MCF 10A (cell line): Measurements from ENCODE around the gene CCHCR1. TPM values are rescaled to one million over a fixed set of nuclear protein-coding genes. Genes with fewer than 3 reads are reported as not detected.

Experiments
- BruUV-seq: library from RNA; stranded (reverse); fragments of 400-500 nt; replicated peaks from 2 replicates; lab custom pipeline; 2021; lab: Mats Ljungman, UMichigan
- CTCF ChIA-PET: fragments of 300-600 bp; sonication (Branson Sonifier 250); formaldehyde crosslinking; extraction: SDS; loops from one replicate; lab custom pipeline; 2021; ENCODE audit warnings: antibody characterized with exemption, inconsistent platforms; lab: Yijun Ruan, JAX
- POLR2A ChIA-PET: fragments of 300-600, 350-650 bp; sonication (Branson Sonifier 250); formaldehyde crosslinking; extraction: SDS; loops from one replicate; lab custom pipeline; 2020; ENCODE audit warnings: antibody characterized with exemption, inconsistent platforms; lab: Yijun Ruan, JAX
- DNase-seq: peaks from one replicate; pipeline ENCODE4 v3.0.0-alpha.2; 2018; ENCODE audit not compliant: unreplicated experiment
- H3K27ac Mint-ChIP-seq: one replicate; pipeline ENCODE4 v1.8.0; 2022; ENCODE audit warnings: mild to moderate bottlenecking, low read depth, mixed read lengths; ENCODE audit not compliant: unreplicated experiment
- H3K27me3 Mint-ChIP-seq: one replicate; pipeline ENCODE4 v1.8.0; 2022; ENCODE audit warnings: mixed read lengths; ENCODE audit not compliant: insufficient read depth, unreplicated experiment
- H3K36me3 Mint-ChIP-seq: one replicate; pipeline ENCODE4 v1.8.0; 2022; ENCODE audit warnings: mild to moderate bottlenecking, moderate library complexity, mixed read lengths; ENCODE audit not compliant: insufficient read depth, unreplicated experiment
- H3K4me1 Mint-ChIP-seq: one replicate; pipeline ENCODE4 v1.8.0; 2022; ENCODE audit warnings: mixed read lengths; ENCODE audit not compliant: insufficient read depth, unreplicated experiment
- H3K4me3 Mint-ChIP-seq: one replicate; pipeline ENCODE4 v1.8.0; 2022; ENCODE audit warnings: mild to moderate bottlenecking, moderate library complexity, mixed read lengths; ENCODE audit not compliant: unreplicated experiment
- H3K9me3 Mint-ChIP-seq: one replicate; pipeline ENCODE4 v1.8.0; 2022; ENCODE audit warnings: mixed read lengths; ENCODE audit not compliant: unreplicated experiment
- CTCF ChIP-seq: fragments of 200-600 bp; IDR thresholded peaks from one replicate; pipeline ENCODE4 v1.8.0; 2022; ENCODE audit warnings: antibody characterized with exemption, mild to moderate bottlenecking; ENCODE audit not compliant: unreplicated experiment
- intact Hi-C: fragments of 100-400 bp; cut with micrococcal nuclease; formaldehyde crosslinking; loops from 2 replicates; pipeline ENCODE4 v1.14.1; 2022
- total RNA-seq: library from RNA; stranded (reverse); gene quantifications from 2 replicates; pipeline ENCODE4 v1.2.3, GENCODE V29; 2022

CCHCR1 gene
- total RNA-seq, 1 experiment from 2014 or later = 18.4 TPM

GRCh38 chr6:31158863-31159855 is 1.6 kb upstream of the CCHCR1 start:
- peak; percentile 6 for DNase-seq
- POLR2A ChIA-PET = interaction anchor here (0.6 to 2.0 kb wide), 14 partner anchors 9 to 213 kb away, joined by 3 to 6 read pairs (median 3); no protein-coding TSS in a partner anchor
- intact Hi-C loops = no loop called here
- Mint-ChIP-seq H3K4me1 (peaks cover 22% of the 10 kb centered on the region), H3K4me3 (peak overlapping the region; percentile 88), H3K36me3 (peaks cover 25% of the 10 kb centered on the region), H3K27me3 (no peaks in the 10 kb centered on the region), H3K27ac (peak overlapping the region; percentile 92), H3K9me3 (no peaks in the 10 kb centered on the region)
- BruUV-seq = TSS peak; percentile 35
- CTCF ChIA-PET = interaction anchor here (0.6 to 1.5 kb wide), 6 partner anchors 30 to 644 kb away, joined by 3 to 4 read pairs (median 3); no protein-coding TSS in a partner anchor
- TF ChIP-seq CTCF = no peak

- Mint-ChIP-seq H3K36me3 (peaks cover 25% of the 10 kb centered on the region), H3K4me3 (peak within 1 kb of the TSS; percentile 88), H3K9me3 (no peaks in the 10 kb centered on the region), H3K27ac (peak within 1 kb of the TSS; percentile 92), H3K4me1 (peaks cover 22% of the 10 kb centered on the region), H3K27me3 (no peaks in the 10 kb centered on the region)
- POLR2A ChIA-PET = interaction anchor here (0.6 to 2.0 kb wide), 16 partner anchors 10 to 246 kb away, joined by 3 to 6 read pairs (median 3); no protein-coding TSS in a partner anchor
- peak; percentile 99 for DNase-seq
- intact Hi-C loops = no loop called here
- TF ChIP-seq CTCF = no peak
- no TSS peak for BruUV-seq
- CTCF ChIA-PET = interaction anchor here (0.6 to 1.0 kb wide), 3 partner anchors 29 to 645 kb away, joined by 3 to 4 read pairs (median 4); no protein-coding TSS in a partner anchor
These were observed 699 bp upstream of the CCHCR1 start, which contains the start of gene TCF19 for GRCh38 chr6:31158140-31158862. Gene TCF19 (plus strand): TSS chr6:31158589. CDS start chr6:31159470, 881 bp downstream.

- Mint-ChIP-seq H3K4me1 (peaks cover 22% of the 10 kb centered on the region), H3K27ac (no peak overlapping the region), H3K4me3 (peak overlapping the region; percentile 35), H3K36me3 (peaks cover 15% of the 10 kb centered on the region), H3K9me3 (no peaks in the 10 kb centered on the region), H3K27me3 (no peaks in the 10 kb centered on the region)
- BruUV-seq = no TSS peak
- intact Hi-C loops = no loop called here
- no peak for TF ChIP-seq CTCF
- POLR2A ChIA-PET = interaction anchor here (0.9 to 1.6 kb wide), 2 partner anchors 10 to 41 kb away, joined by 4 to 5 read pairs; no protein-coding TSS in a partner anchor
- CTCF ChIA-PET = interaction anchor here (2.5 kb wide), 1 partner anchor 18 kb away, joined by 14 read pairs; the partner anchor contains the start of gene PSORS1C2
- DNase-seq = no peak
These were observed 961 bp downstream of the CCHCR1 start for GRCh38 chr6:31156641-31157040.
